NCI-H146 treated with DMSO at 0.1 percent for 48 hours (cell line): ENCODE data around the gene TBC1D1.

Experiments
- DNase-seq: peaks from one replicate; lab custom pipeline; 2025; ENCODE audit not compliant: unreplicated experiment; lab: John Stamatoyannopoulos, UW

Gene TBC1D1

DNA sequence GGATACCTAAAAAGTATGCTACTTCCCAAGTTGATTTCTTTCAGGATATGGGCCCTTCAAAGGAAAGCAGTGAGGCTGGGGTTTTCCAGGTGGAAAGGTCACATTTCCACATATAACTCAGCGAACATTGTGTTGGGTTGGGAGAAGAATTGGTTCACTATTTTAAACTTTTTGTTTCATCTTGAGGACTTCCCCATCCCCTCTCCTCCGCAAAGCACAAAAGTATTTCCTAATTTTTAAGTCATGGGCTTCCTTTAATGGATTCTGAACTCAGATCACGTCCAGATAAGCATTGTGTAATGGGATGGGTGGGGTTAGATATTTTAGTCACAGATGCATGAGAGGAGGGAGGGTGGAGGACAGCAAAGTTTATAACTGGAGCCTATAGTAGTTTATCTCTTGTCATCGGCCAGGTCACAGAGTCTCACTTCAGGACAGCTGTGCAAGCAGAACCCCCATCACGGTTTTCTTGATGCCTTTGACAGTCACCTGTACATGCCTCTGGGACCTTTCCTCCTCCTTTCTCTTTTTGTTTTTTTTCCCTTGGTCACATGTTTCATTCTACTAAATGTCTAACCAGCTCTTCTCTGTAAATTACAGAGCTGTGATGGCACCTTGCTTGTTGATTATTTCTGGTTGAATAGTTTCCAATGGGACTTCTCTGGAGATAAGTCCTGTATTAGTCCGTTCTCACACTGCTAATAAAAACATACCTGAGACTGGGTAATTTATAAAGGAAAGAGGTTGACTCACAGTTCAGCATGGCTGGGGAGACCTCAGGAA, 184.7 kb downstream of the TBC1D1 start:
- peak; percentile 22 for DNase-seq

DNA sequence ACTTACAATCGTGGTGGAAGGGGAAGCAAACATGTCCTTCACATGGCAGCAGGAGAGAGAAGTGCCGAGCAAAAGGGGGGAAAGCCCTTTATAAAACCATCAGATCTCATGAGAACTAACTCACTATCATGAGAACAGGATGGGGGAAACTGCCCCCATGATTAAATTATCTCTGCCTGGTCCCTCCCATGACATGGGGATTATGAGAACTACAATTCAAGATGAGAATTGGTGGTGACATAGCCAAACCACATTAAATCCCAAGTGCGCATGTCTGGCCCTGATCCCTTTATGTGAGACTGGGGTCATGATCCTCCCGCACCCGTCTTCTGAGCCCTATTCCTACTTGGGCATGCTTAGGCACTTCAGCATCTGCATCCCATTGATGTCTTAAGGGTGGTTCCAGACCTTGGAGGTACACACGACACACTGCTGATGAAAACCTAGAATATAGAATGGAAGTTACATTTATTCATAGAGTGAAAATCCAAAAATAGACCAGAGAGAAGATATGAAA, 185.3 kb downstream of the TBC1D1 start:
- no peak for DNase-seq

DNA sequence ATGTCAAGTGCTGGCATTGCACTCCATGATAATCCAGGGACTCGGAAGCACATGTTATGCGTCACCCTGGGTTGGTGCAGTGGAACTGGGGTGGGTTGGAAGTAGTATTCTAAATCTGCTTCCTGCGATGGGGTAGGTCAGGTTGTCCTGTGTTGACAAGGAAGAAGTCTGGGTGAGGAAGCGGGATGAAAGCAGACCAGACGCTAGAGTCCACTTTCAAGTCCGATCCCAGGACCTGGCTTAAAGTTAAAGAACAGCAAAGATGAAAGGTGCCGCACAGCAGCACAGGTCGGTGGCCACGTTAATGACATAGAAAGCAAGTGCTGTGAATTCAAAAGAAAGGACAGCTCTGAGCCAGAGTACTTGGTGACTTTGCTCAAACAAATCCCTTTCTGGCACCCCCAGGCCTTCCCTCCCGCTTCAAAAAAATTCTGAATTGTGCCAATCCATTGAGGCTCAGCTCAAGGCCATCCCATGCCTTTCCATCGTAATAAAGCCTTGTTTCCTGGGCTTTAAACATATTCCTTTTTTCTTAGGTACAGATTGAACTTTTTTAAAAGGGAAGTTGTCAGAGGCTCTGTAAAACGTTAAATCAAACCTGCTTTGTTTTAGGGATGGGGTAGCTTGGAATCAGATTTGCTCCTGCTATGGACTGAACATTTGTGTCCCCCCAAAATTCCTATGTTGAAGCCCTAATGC, 187.1 kb downstream of the TBC1D1 start:
- no peak for DNase-seq

DNA sequence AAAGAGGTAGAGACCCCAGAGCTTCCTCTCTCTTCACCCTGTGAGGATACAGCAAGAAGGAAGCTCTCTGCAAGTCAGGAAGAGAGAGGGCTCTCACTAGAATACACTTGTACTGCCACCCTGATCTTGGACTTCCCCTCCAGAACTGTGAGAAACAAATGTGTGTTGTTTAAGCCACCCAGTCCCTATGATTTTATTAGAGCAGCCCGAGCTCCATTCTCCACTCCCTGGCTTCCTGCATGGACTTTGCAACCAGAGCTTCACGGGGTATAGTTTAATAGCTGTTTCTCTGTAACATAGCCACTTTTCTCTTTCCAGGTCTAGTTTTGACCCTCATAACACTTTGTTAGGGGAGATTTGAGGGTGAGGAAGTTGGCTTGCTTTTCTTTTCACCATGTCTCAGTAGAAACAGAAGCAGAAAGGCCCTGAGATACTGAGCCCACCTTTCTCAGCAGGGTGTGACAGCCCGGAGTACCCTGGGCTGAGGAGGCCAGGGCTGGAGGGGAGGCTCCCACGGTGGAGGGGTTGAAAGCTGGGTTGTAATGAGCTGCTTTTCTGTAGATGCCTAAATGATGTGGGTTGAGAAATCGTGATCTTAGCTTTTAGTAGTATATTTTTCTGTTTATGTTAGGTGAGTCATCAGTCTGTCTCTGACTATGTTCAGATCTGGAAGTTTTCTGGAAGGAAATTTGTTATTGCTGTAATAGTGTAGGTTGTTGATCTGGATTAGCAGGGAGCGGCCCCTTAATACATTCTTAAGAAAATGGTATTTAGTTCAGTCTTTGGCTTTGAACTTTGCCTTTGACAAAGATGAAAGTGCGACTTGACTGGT, 187.9 kb downstream of the TBC1D1 start:
- DNase-seq = no peak

DNA sequence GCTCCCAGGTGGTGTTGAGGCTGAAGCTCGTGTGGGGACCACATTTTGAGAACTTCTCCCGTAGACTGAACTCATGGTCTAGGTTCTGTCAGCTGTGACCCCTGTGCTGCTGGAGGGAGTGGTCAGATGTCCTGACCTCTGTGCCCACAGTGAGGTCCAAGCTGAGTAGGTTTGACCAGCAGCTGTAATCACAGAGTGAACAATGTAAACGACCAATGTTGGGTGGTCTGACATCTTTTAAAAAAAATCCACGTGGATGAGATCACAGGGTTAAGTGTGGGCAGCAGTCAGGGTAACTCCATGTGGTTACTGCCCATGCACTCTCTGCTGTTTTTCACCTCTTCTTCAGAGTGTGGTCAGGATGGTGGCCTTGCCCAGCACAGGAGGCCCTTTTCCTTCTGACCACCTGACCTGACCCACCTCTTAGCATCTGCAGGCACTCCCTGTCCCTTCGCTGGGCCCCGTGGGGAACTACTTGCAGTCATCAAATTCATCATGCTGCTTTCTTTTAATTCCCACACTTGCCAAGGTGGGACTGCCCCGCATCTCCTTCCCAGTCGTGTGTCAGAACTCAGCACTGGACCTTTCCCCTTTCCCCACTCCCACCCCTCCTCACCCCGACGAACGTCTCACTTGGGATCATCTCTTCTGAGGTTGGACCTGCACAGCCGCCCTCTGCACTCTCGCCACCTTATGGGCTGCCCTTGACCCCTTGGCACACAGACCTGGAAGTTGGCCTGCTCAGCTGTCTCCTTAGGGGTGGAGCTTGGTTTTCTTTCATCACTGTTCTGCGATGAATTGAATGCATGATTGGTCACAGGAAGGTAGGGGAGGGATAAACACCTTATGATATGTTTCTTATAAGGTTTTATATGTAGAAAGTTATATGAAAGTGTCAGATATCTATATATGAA, 189.4 kb downstream of the TBC1D1 start:
- no peak for DNase-seq

DNA sequence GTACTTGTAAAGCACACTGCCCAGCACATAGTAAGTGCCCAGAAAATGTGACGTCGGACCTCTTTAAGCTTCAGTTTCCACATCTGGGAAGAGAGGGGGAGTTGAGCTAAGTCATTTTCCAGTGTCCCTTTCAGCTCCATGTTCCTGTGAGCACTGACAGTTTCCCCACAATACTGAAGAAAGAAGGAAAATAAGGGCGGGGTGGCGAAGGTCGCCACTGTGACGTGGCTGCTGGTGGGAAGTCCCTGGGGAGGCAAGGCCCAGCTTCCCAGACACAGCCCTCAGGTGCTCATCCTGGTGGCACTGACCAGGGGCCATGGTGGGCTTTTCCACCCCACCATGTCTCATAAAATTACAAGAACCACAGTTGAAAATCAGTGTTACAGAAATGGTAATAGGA, 191.1 kb downstream of the TBC1D1 start:
- DNase-seq = no peak

DNA sequence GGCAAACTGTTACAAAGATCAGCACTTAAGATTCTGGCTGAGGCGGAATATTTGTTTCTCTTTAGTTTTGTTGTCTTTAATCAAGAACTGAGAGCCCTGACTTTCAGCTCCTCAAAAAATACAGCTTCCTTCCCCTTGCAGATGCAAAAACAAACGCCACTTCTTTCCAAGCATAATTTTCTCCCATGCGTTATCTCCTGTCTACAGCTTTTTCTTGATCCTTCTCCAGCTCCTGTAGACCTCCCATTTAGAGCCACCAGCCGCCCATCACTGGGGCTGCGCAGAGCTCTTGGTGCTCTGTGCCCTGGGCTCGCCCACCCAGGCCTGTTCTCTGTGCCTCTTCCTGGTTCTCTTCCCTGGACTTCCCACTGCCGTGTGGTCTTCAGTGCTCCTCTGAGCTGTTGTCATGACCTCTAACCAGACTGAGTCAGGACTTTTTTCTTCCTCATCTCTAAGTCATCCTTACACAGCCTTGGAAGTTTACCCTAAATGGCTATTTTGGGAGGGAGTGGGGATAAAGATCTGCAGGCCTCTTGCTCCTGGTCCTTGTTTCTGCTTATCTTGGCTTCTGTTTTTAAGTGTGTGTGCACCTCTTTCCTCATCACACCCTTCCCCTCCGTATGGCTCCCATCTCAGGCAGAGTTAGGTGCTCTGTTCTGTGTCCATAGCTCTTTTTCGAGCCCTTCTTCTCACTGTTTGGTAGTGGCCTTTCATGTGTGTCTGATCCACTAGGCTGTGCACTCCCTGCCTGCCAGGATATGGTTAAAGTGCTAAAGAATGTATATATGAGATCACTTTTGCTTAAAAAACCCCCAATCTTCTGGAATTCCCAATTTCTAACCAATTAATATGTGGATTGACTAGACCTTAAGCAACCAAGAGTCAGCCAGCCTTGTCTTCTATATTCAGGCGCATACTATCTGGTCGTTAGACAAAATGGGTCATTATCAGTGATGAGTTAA, 191.8 kb downstream of the TBC1D1 start:
- no peak for DNase-seq

DNA sequence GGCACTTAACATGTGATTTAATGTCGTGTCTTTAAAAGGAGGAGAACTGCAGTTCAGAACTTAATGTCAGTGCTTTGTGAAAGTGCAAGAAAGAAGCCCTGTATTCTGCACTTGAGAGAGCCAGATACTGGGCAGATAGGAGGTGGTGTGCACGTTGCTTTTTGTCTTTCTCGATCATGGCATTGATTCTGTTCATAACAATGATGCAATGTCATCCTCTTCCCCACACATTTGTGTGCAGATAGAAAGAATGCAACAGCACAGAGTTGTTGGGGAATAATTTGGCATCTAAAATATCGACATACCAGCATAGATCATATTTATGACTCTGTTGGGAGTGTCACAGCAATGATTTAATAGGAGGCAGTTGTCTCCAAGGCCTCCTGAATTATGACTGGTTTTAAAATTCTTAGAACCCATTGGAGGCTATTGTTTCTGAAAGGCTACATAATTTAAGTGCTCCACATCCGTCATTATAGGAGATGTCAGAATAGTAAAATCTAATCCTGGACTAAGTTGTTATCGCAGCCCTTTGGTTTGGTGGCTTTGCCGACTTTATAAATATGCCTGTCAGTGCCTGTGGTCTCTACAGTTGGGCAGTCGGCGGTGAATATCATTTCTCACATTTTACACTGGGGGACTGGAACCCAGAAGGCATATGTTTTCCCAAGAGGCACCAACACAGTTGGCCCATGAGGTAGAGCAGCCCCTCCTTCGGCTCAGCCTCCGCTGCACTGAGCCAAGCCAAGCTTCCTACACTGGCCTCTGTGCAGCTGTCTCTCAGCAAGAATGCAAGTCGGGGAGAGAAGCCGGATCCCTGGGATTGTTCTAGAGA, 194.2 kb downstream of the TBC1D1 start:
- no peak for DNase-seq

DNA sequence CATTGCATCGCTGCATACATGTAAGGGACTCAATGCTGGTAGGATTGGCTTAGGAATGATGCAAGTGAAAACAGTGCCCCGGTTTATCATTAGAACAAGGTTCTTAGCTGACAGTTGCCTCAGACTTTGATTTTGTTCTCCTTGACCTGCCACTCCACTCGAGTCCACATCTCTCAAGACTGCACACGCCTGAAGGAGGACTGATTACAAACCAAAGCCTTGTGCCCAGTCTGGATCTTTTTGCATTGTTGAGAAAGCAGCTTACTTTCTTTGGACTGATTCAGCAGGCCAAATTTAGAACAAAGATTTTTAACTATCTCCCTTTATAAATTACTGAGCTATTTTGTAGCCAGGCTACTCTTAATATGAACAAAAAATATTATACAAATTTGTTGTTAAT, 194.9 kb downstream of the TBC1D1 start:
- no peak for DNase-seq

DNA sequence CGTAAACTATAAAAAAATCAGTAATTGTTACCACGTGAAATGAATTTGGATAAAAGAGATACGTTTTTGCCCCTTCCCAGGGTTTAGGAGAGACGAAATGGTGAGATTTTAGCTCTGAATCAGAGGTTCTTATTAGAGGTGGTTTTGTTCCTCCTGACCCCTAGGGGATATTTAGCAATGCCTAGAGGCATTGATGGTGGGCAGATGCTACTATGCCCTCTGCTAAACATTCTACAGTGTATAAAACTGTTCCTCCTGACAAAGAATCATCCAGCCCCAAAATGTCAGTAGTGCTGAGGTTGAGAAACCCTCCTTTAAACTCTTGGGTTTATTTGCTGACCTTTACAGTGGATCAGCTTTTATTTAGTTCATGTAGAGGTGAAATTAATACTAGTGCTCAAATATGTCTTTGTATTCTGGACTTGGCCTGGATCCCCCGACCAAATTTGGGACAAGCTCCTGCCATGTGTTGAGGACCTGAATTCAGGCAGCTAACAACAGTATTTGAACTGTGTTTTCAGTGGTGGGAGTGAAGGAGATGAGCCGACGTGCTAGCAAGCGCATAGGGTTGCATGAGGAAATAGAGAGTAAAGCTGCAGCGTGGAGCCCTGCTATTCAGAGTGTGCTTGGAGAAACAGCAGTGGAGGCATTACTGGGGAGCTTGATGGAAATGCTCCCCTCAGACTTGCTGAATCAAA, 195.4 kb downstream of the TBC1D1 start:
- no peak for DNase-seq

DNA sequence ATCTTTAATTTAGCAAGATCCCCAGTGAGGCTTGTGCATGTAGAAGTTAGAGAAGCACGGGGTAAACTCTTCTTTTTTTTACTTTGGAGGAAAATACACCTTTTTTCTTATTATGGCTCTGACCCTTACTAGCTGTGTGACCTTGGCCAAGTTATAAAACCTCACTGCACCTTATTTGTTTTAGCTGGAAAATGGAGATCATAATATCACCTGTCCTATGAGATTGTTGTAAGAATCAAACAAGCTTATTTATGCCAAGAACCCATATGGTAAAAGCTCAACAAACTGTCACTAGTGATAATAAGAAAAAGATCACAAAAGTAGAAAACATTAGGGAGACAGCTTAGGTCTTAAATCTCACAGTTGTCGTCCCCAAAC, 196.0 kb downstream of the TBC1D1 start:
- no peak for DNase-seq

DNA sequence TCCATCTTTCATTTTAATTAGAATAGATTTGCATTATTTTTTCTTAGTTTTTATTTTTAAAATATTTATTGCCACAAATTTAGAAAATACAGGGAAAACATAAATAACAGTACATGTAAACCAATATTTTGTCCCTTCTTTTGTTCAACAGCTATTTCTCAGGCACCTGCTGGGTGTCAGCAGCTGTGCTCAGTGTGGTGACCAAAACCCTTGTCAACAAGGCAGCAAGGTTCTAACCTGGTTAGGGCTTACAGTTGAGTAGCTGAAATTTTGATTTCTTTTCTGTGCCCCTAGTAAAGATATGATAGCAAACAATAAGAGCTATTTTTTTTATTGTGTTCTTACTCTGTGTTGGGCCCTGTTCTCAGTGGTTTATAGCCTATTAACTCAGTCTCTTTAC, 197.4 kb downstream of the TBC1D1 start:
- peak; percentile 23 for DNase-seq

DNA sequence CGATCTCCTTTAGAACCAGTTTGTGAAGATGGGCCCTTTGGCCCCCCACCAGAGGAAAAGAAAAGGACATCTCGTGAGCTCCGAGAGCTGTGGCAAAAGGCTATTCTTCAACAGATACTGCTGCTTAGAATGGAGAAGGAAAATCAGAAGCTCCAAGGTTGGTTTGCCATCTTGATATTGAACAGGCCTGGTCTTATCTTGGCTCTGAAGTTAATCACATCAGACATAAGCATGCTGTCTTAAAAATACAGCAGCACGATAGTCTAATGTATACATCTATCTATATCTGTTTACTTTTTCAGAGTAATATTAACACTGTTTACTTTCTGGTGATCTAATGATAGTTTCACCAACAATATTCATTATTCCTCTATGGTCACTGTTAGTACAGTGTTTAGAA, 199.1 kb downstream of the TBC1D1 start:
- no peak for DNase-seq

DNA sequence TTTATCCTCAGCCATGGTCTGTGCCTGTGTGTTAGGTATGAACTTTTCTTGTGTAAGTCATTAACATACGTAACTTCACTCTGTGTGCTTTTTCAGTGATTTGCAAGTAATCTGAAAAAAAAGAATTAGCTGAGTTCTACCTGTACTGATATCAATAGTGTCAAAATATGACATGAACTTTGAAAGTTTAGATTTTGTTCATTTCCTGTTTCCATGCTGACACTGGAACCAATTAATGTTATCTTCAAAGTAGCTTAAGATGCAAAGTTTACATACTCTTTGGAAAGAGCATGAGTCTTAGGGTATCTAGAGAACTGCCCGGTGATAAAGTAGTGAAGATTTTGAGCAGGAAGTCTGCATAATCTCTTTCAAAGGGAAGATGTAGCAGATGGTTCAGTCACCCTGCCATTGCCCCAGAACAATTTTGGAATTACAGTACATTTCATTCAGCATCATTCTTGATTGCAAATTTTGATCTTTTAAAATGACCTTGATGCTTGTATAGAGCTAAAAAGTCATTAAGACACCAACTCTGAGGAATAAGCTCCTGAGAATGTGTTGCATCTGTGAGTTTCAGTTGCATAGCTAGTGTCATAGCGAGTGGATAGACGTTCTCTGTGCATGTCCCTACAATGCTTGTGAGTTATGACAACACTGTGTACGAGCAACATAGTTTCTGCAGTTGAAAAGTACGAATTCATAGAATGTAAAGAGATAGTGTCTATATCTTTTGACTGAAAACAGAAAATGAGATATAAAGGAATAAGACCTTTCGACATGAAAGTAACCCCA, 199.8 kb downstream of the TBC1D1 start:
- no peak for DNase-seq

DNA sequence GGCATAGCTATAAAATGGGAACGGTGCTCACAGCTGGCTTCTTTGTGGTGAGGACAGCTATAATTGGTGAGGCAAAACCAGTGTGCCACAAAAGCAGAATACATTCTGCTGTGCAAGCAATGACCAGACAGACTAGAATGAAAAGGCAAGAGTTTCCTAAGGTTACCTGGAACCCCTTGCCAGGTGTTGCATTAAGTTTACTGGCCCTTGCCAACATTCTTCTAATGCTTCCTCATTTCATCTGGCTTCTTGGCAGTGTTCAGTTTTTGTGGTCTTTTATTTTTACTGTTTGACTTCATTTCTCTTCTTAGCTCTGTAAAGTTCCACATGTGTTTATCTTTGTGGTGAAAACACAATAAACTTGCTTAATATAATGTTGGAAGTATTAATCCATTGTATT, 200.8 kb downstream of the TBC1D1 start:
- DNase-seq = no peak

DNA sequence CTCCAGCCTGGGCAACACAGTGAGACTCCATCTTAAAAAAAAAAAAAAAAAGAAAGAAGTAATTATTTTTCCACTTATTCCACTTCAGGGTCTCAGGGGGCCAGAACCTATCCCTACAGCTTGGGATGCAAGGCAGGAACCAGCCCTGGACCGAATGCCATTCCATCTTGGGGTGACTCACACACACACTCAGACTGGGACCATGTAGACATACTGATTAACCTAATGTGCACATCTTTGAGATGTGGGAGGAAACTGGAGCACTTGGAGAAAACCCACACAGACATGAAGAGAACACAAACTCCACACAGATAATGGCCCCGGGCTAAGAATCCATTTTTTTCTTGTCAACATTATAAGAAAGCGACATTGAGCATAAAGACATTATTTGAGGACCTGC, 201.8 kb downstream of the TBC1D1 start:
- no peak for DNase-seq

DNA sequence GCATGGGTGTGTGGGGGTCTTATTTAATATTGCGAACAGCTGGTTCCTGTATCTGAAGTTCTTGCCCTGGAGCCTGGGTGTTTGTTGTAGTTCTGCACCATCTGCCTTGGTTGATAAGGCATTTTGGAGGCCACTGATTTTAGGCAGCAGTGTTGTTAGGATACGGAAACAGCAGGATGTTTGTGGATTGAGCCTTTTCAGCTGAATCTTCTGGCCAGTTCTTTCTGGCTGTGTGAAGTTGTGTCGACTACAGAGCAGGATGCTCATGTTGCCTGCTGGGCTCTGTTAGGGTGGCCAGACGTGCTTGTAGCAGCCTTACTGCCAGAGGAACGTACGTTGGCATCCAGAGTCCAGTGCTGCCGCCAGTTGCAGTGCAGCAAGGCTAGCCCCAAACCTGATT, 203.5 kb downstream of the TBC1D1 start:
- DNase-seq = no peak
